SK-N-SH treated with all-trans-retinoic acid at 6 μM for 48 hours (cell line): ENCODE measurements around the gene SLC9A7.

Experiments used
- ATAC-seq: fragments of 200-7000 bp; cut with Tn5 transposase; 3 replicates; pipeline ENCODE4 v1.9.1; 2020; ENCODE audit warnings: mild to moderate bottlenecking, moderate library complexity
- ARNTL ChIP-seq: fragments of 450-650 bp; formaldehyde crosslinking; IDR thresholded peaks from 2 replicates; pipeline ENCODE4 v1.5.0; 2020; ENCODE audit warnings: low read depth, mild to moderate bottlenecking, moderate library complexity, borderline replicate concordance
- BACH2 ChIP-seq: fragments of 250-450 bp; sonication (Bioruptor Pico); IDR thresholded peaks from 2 replicates; pipeline ENCODE4 v1.9.0; 2021; ENCODE audit warnings: mild to moderate bottlenecking, borderline replicate concordance
- CREB5 ChIP-seq: fragments of 250-450 bp; sonication (Bioruptor Pico); IDR thresholded peaks from 2 replicates; pipeline ENCODE4 v1.5.1; 2020; ENCODE audit warnings: low read depth, mild to moderate bottlenecking, moderate library complexity
- CSDC2 ChIP-seq: fragments of 250-450 bp; sonication (Bioruptor Pico); IDR thresholded peaks from 2 replicates; pipeline ENCODE4 v1.5.0; 2020; ENCODE audit warnings: mild to moderate bottlenecking, moderate library complexity
- ESRRG ChIP-seq: fragments of 250-450 bp; sonication (Bioruptor Pico); IDR thresholded peaks from 2 replicates; pipeline ENCODE4 v1.6.1; 2021; ENCODE audit warnings: mild to moderate bottlenecking
- GLIS3 ChIP-seq: fragments of 250-450 bp; sonication (Bioruptor Pico); IDR thresholded peaks from 2 replicates; pipeline ENCODE4 v1.5.0; 2020; ENCODE audit warnings: mild to moderate bottlenecking, moderate library complexity
- ISL1 ChIP-seq: fragments of 250-450 bp; sonication (Bioruptor Pico); IDR thresholded peaks from 2 replicates; pipeline ENCODE4 v2.1.2; 2022; ENCODE audit warnings: mild to moderate bottlenecking, moderate library complexity
- POU6F1 ChIP-seq: fragments of 250-450 bp; sonication (Bioruptor Pico); IDR thresholded peaks from 2 replicates; pipeline ENCODE4 v1.8.0; 2021; ENCODE audit warnings: low read depth, mild to moderate bottlenecking, moderate library complexity, borderline replicate concordance
- PPARA ChIP-seq: fragments of 250-450 bp; sonication (Bioruptor Pico); IDR thresholded peaks from 2 replicates; pipeline ENCODE4 v1.5.0; 2020; ENCODE audit warnings: mild to moderate bottlenecking, borderline replicate concordance
- RARB ChIP-seq: fragments of 250-450 bp; sonication (Bioruptor Pico); IDR thresholded peaks from 2 replicates; pipeline ENCODE4 v1.8.0; 2021; ENCODE audit warnings: mild to moderate bottlenecking, moderate library complexity
- SNAI2 ChIP-seq: fragments of 250-450 bp; sonication (Bioruptor Pico); IDR thresholded peaks from 2 replicates; pipeline ENCODE4 v1.5.0; 2020; ENCODE audit warnings: mild to moderate bottlenecking, moderate library complexity
- TCF4 ChIP-seq: fragments of 250-450 bp; sonication (Bioruptor Pico); IDR thresholded peaks from 2 replicates; pipeline ENCODE4 v1.8.0; 2021; ENCODE audit warnings: mild to moderate bottlenecking, moderate library complexity, borderline replicate concordance
- TOX ChIP-seq: fragments of 250-450 bp; sonication (Bioruptor Pico); IDR thresholded peaks from 2 replicates; pipeline ENCODE4 v1.8.0; 2021; ENCODE audit warnings: mild to moderate bottlenecking, moderate library complexity, borderline replicate concordance
- TSHZ2 ChIP-seq: fragments of 250-450 bp; sonication (Bioruptor Pico); IDR thresholded peaks from 2 replicates; pipeline ENCODE4 v1.5.0; 2020; ENCODE audit warnings: mild to moderate bottlenecking, moderate library complexity
- ZC3H10 ChIP-seq: fragments of 250-450 bp; sonication (Bioruptor Pico); IDR thresholded peaks from 2 replicates; pipeline ENCODE4 v1.5.1; 2021; ENCODE audit warnings: mild to moderate bottlenecking, moderate library complexity
- ZFP3 ChIP-seq: fragments of 250-450 bp; sonication (Bioruptor Pico); IDR thresholded peaks from 2 replicates; pipeline ENCODE4 v1.5.0; 2020; ENCODE audit warnings: mild to moderate bottlenecking, moderate library complexity
- ZFP30 ChIP-seq: fragments of 450-650 bp; formaldehyde crosslinking; IDR thresholded peaks from 2 replicates; pipeline ENCODE4 v1.5.0; 2022; ENCODE audit warnings: mild to moderate bottlenecking, moderate library complexity
- ZNF565 ChIP-seq: fragments of 450-650 bp; formaldehyde crosslinking; conservative IDR thresholded peaks from 2 replicates; pipeline ENCODE4 v1.5.0; 2020; ENCODE audit warnings: low read depth, mild to moderate bottlenecking, moderate library complexity
- ZNF70 ChIP-seq: fragments of 450-650 bp; formaldehyde crosslinking; IDR thresholded peaks from 2 replicates; pipeline ENCODE4 v1.5.0; 2020; ENCODE audit warnings: mild to moderate bottlenecking, moderate library complexity
- ZNF8 ChIP-seq: fragments of 450-650 bp; formaldehyde crosslinking; IDR thresholded peaks from 2 replicates; pipeline ENCODE4 v1.5.0; 2020; ENCODE audit warnings: mild to moderate bottlenecking, moderate library complexity
- TF ChIP-seq, protein P1 (sequence below): fragments of 250-450 bp; sonication (Bioruptor Pico); IDR thresholded peaks from 2 replicates; pipeline ENCODE4 v1.5.1; 2021; ENCODE audit warnings: mild to moderate bottlenecking, moderate library complexity
- TF ChIP-seq, protein P2 (sequence below): fragments of 250-450 bp; sonication (Bioruptor Pico); IDR thresholded peaks from 2 replicates; pipeline ENCODE4 v1.8.0; 2020; ENCODE audit warnings: mild to moderate bottlenecking, moderate library complexity, borderline replicate concordance

The SLC9A7 gene

GRCh38 chrX:46758956-46759644, at the start of gene SLC9A7:
Gene SLC9A7 (minus strand): TSS chrX:46759118. CDS start chrX:46759029, 89 bp downstream.
- ATAC-seq = peak; percentile 93
- TF ChIP-seq, protein P1, sequence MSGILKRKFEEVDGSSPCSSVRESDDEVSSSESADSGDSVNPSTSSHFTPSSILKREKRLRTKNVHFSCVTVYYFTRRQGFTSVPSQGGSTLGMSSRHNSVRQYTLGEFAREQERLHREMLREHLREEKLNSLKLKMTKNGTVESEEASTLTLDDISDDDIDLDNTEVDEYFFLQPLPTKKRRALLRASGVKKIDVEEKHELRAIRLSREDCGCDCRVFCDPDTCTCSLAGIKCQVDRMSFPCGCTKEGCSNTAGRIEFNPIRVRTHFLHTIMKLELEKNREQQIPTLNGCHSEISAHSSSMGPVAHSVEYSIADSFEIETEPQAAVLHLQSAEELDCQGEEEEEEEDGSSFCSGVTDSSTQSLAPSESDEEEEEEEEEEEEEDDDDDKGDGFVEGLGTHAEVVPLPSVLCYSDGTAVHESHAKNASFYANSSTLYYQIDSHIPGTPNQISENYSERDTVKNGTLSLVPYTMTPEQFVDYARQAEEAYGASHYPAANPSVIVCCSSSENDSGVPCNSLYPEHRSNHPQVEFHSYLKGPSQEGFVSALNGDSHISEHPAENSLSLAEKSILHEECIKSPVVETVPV (CRISPR knock-in tag) = no peak
- TF ChIP-seq SNAI2 = peak; percentile 29; the same call in 1 of the 2 replicates
- TF ChIP-seq CREB5 (CRISPR knock-in tag) = no peak
- no peak for TF ChIP-seq TCF4 (CRISPR knock-in tag)

GRCh38 chrX:46805270-46805669, 46.4 kb upstream of the SLC9A7 start:
- ATAC-seq = no peak
- no peak for TF ChIP-seq ZNF565
- TF ChIP-seq ZFP30 (CRISPR knock-in tag) = no peak
- TF ChIP-seq ISL1 (CRISPR knock-in tag) = no peak
- no peak for TF ChIP-seq BACH2 (CRISPR knock-in tag)
- no peak for TF ChIP-seq GLIS3 (CRISPR knock-in tag)
- TF ChIP-seq ZNF8 (CRISPR knock-in tag) = no peak
- TF ChIP-seq ZC3H10 (CRISPR knock-in tag) = no peak

GRCh38 chrX:46803140-46803539, 44.2 kb upstream of the SLC9A7 start:
- TF ChIP-seq, protein P1 (CRISPR knock-in tag) = no peak
- TF ChIP-seq TOX (CRISPR knock-in tag) (no peak), TCF4 (CRISPR knock-in tag) (no peak), TSHZ2 (CRISPR knock-in tag) (no peak), BACH2 (CRISPR knock-in tag) (no peak), CSDC2 (no peak), ARNTL (no peak), ESRRG (CRISPR knock-in tag) (no peak), ZC3H10 (CRISPR knock-in tag) (no peak), ZNF70 (CRISPR knock-in tag) (no peak), ZFP30 (CRISPR knock-in tag) (no peak), ZNF565 (no peak), ISL1 (CRISPR knock-in tag) (no peak), SNAI2 (no peak)
- TF ChIP-seq, protein P2, sequence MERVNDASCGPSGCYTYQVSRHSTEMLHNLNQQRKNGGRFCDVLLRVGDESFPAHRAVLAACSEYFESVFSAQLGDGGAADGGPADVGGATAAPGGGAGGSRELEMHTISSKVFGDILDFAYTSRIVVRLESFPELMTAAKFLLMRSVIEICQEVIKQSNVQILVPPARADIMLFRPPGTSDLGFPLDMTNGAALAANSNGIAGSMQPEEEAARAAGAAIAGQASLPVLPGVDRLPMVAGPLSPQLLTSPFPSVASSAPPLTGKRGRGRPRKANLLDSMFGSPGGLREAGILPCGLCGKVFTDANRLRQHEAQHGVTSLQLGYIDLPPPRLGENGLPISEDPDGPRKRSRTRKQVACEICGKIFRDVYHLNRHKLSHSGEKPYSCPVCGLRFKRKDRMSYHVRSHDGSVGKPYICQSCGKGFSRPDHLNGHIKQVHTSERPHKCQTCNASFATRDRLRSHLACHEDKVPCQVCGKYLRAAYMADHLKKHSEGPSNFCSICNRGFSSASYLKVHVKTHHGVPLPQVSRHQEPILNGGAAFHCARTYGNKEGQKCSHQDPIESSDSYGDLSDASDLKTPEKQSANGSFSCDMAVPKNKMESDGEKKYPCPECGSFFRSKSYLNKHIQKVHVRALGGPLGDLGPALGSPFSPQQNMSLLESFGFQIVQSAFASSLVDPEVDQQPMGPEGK (CRISPR knock-in tag) = no peak
- peak; percentile 36; the same call in 1 of the 3 replicates for ATAC-seq

DNA sequence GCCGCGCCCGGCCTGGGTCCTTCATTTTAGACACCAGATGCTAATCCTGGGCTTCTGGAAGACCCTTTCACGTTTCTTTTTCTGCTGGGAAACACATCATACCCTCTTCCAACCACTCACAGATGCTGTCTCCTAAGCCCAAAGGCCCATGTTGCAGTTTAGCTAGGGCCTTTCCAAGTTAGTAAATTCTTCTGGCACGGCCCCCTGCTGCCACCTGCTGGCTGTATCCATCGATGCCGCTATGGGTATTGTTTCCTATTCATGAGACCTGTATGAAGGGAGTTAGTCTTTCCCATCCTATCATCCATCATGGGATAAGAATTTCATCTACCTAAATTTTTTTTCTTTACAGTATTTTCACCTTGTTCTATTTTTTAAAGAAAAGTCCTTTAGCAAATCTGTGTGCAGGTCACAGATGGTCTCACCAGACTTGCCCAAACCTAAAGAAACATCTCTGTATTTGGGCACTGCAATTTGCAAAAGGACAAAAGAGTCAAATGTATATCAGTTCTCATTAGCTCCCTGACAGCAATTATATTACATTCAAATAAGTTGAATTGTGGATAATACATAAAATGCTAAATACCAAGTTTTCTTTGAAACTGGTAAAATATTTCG, 37.8 kb upstream of the SLC9A7 start:
- peak; percentile 90 for ATAC-seq
- TF ChIP-seq PPARA (CRISPR knock-in tag) (no peak), TOX (CRISPR knock-in tag) (no peak), ZC3H10 (CRISPR knock-in tag) (no peak), RARB (CRISPR knock-in tag) (no peak), SNAI2 (no peak), GLIS3 (CRISPR knock-in tag) (no peak), ZFP3 (CRISPR knock-in tag) (no peak), POU6F1 (CRISPR knock-in tag) (no peak), ISL1 (CRISPR knock-in tag) (no peak), CREB5 (CRISPR knock-in tag) (no peak), ZNF8 (CRISPR knock-in tag) (no peak), ARNTL (no peak)
